ENCODE measurements around the gene ERICH6.

ERICH6 gene

GRCh38 chr3:150680562-150680961, 23.2 kb downstream of the ERICH6 start:
- no peaks in the 10 kb centered on the region for H3K27me3 ChIP-seq (ENCODE audit: insufficient read depth, low read length, poor library complexity)
- peak overlapping the region; percentile 44; the same call in 1 of the 2 replicates for H2AFZ ChIP-seq (ENCODE audit: low read depth, low read length)
- ATAC-seq (ENCODE audit: insufficient read depth, low read depth) (no peak), DNase-seq (no peak)
- peaks cover 24% of the 10 kb centered on the region for H3K4me1 ChIP-seq (ENCODE audit: insufficient read depth, low read length)
- H3K4me2 ChIP-seq (ENCODE audit: insufficient read depth, low read length) = no peak overlapping the region
- peak overlapping the region; percentile 56 for H3K27ac ChIP-seq (ENCODE audit: low read length)
- no peak overlapping the region for H3K9ac ChIP-seq (ENCODE audit: low read depth, low read length)
- H3K36me3 ChIP-seq (ENCODE audit: insufficient read depth, low read length) = no peaks in the 10 kb centered on the region
- H4K20me1 ChIP-seq (ENCODE audit: insufficient read depth, low read length) = no peaks in the 10 kb centered on the region
- H3K4me3 ChIP-seq (ENCODE audit: low read depth in 1 of 2, low read length in 2 of 2) = no peak overlapping the region
- H3K9me3 ChIP-seq (ENCODE audit: insufficient read depth, low read length, severe bottlenecking) = peaks cover 5% of the 10 kb centered on the region
- H3K79me2 ChIP-seq (ENCODE audit: insufficient read depth, low read length) = no peaks in the 10 kb centered on the region
- no peak for TF ChIP-seq CTCF (IDR thresholded peaks at IDR 0.05; ENCODE audit: borderline replicate concordance, extremely low read depth, low read length, poor library complexity, severe bottlenecking)
- no peak for TF ChIP-seq EZH2 (IDR thresholded peaks at IDR 0.05; ENCODE audit: borderline replicate concordance, low read depth, low read length, severe bottlenecking)

GRCh38 chr3:150675587-150675986, 28.1 kb downstream of the ERICH6 start:
- DNase-seq (no peak), ATAC-seq (ENCODE audit: insufficient read depth, low read depth) (no peak)
- no peak overlapping the region for H3K27ac ChIP-seq (ENCODE audit: low read length)

GRCh38 chr3:150673966-150674365, 29.8 kb downstream of the ERICH6 start:
- H2AFZ ChIP-seq (ENCODE audit: low read depth, low read length) = no peak overlapping the region
- no peak overlapping the region for H3K9ac ChIP-seq (ENCODE audit: low read depth, low read length)
- no peaks in the 10 kb centered on the region for H4K20me1 ChIP-seq (ENCODE audit: insufficient read depth, low read length)
- no peak overlapping the region for H3K27ac ChIP-seq (ENCODE audit: low read length)
- H3K4me3 ChIP-seq (ENCODE audit: low read depth in 1 of 2, low read length in 2 of 2) = no peak overlapping the region
- H3K4me2 ChIP-seq (ENCODE audit: insufficient read depth, low read length) = no peak overlapping the region
- TF ChIP-seq CTCF (IDR thresholded peaks at IDR 0.05; ENCODE audit: borderline replicate concordance, extremely low read depth, low read length, poor library complexity, severe bottlenecking) = no peak
- no peak for TF ChIP-seq EZH2 (IDR thresholded peaks at IDR 0.05; ENCODE audit: borderline replicate concordance, low read depth, low read length, severe bottlenecking)
- DNase-seq = no peak
- no peaks in the 10 kb centered on the region for H3K79me2 ChIP-seq (ENCODE audit: insufficient read depth, low read length)
- no peaks in the 10 kb centered on the region for H3K4me1 ChIP-seq (ENCODE audit: insufficient read depth, low read length)
- H3K36me3 ChIP-seq (ENCODE audit: insufficient read depth, low read length) = no peaks in the 10 kb centered on the region
- no peak for ATAC-seq (ENCODE audit: insufficient read depth, low read depth)
- H3K27me3 ChIP-seq (ENCODE audit: insufficient read depth, low read length, poor library complexity) = peaks cover 2% of the 10 kb centered on the region
- peaks cover 8% of the 10 kb centered on the region for H3K9me3 ChIP-seq (ENCODE audit: insufficient read depth, low read length, severe bottlenecking)

More at GRCh38 chr3:150675587-150675986, 28.1 kb downstream of the ERICH6 start:
- no peak overlapping the region for H3K9ac ChIP-seq (ENCODE audit: low read depth, low read length)
- no peaks in the 10 kb centered on the region for H3K79me2 ChIP-seq (ENCODE audit: insufficient read depth, low read length)
- no peak overlapping the region for H2AFZ ChIP-seq (ENCODE audit: low read depth, low read length)
- H3K27me3 ChIP-seq (ENCODE audit: insufficient read depth, low read length, poor library complexity) = no peaks in the 10 kb centered on the region
- H3K9me3 ChIP-seq (ENCODE audit: insufficient read depth, low read length, severe bottlenecking) = peaks cover 8% of the 10 kb centered on the region
- H3K4me3 ChIP-seq (ENCODE audit: low read depth in 1 of 2, low read length in 2 of 2) = no peak overlapping the region
- peaks cover 7% of the 10 kb centered on the region for H3K4me1 ChIP-seq (ENCODE audit: insufficient read depth, low read length)
- TF ChIP-seq EZH2 (IDR thresholded peaks at IDR 0.05; ENCODE audit: borderline replicate concordance, low read depth, low read length, severe bottlenecking) = no peak
- TF ChIP-seq CTCF (IDR thresholded peaks at IDR 0.05; ENCODE audit: borderline replicate concordance, extremely low read depth, low read length, poor library complexity, severe bottlenecking) = no peak
- H4K20me1 ChIP-seq (ENCODE audit: insufficient read depth, low read length) = no peaks in the 10 kb centered on the region
- H3K4me2 ChIP-seq (ENCODE audit: insufficient read depth, low read length) = no peak overlapping the region
- H3K36me3 ChIP-seq (ENCODE audit: insufficient read depth, low read length) = no peaks in the 10 kb centered on the region

DNA sequence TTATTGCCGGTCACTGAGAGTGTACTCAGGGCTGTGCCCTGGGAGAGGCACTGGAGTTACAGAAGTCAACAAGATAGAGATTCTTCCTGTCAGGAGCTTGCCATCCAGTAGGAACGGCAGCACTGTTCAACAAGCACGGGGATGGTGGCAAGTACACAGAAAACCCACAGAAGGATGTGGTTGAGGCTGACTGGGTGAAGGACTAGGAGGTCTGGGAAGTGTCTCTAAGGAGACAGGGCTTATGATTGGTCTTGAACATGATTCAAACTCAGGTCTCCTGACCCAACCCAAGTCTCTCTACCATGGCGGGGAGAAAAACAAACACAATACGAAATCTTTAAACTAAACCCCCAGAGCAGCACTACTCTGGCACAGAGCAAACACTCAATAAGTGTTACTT, 37.6 kb downstream of the ERICH6 start:
- DNase-seq (peak; percentile 50), ATAC-seq (ENCODE audit: insufficient read depth, low read depth) (peak; percentile 97)
- Histone ChIP-seq H3K4me2 (ENCODE audit: insufficient read depth, low read length) (no peak overlapping the region), H3K4me1 (ENCODE audit: insufficient read depth, low read length) (peaks cover 9% of the 10 kb centered on the region), H3K4me3 (ENCODE audit: low read depth in 1 of 2, low read length in 2 of 2) (no peak overlapping the region), H3K9ac (ENCODE audit: low read depth, low read length) (no peak overlapping the region), H2AFZ (ENCODE audit: low read depth, low read length) (no peak overlapping the region), H3K79me2 (ENCODE audit: insufficient read depth, low read length) (no peaks in the 10 kb centered on the region), H3K36me3 (ENCODE audit: insufficient read depth, low read length) (no peaks in the 10 kb centered on the region), H3K27ac (ENCODE audit: low read length) (no peak overlapping the region), H3K9me3 (ENCODE audit: insufficient read depth, low read length, severe bottlenecking) (no peaks in the 10 kb centered on the region), H3K27me3 (ENCODE audit: insufficient read depth, low read length, poor library complexity) (peaks cover 5% of the 10 kb centered on the region), H4K20me1 (ENCODE audit: insufficient read depth, low read length) (no peaks in the 10 kb centered on the region)
- no peak for TF ChIP-seq EZH2 (IDR thresholded peaks at IDR 0.05; ENCODE audit: borderline replicate concordance, low read depth, low read length, severe bottlenecking)
- TF ChIP-seq CTCF (IDR thresholded peaks at IDR 0.05; ENCODE audit: borderline replicate concordance, extremely low read depth, low read length, poor library complexity, severe bottlenecking) = no peak

Data from DND-41 (cell line).